ENCODE data around the gene NUPR1.

NUPR1 gene

GRCh38 chr16:28522792-28523191 lies 16.0 kb downstream of the NUPR1 start:
- no peak for DNase-seq (ENCODE audit: low read depth in 1 of 2, low spot score in 1 of 2)
- no peak overlapping the region for H3K4me3 ChIP-seq (replicated peaks; ENCODE audit: insufficient read depth, low read length)
- TF ChIP-seq CTCF (IDR thresholded peaks at IDR 0.05; ENCODE audit: insufficient read depth, low read length) (no peak), GABPA (IDR thresholded peaks at IDR 0.05; ENCODE audit: low read depth) (no peak), POLR2AphosphoS5 (IDR thresholded peaks at IDR 0.05; ENCODE audit: low read depth) (no peak), SPI1 (IDR thresholded peaks at IDR 0.05; ENCODE audit: borderline replicate concordance, low read depth) (no peak), REST (IDR thresholded peaks at IDR 0.05; ENCODE audit: insufficient replicate concordance, low read depth) (no peak)
- H3K27me3 ChIP-seq (ENCODE audit: insufficient read depth, poor library complexity, severe bottlenecking): no peaks in the 10 kb centered on the region
- no peak overlapping the region for H3K27ac ChIP-seq (replicated peaks)

GRCh38 chr16:28521436-28521835 lies 17.3 kb downstream of the NUPR1 start:
- TF ChIP-seq CTCF (IDR thresholded peaks at IDR 0.05; ENCODE audit: insufficient read depth, low read length): no peak
- no peak for TF ChIP-seq POLR2AphosphoS5 (IDR thresholded peaks at IDR 0.05; ENCODE audit: low read depth)
- TF ChIP-seq SPI1 (IDR thresholded peaks at IDR 0.05; ENCODE audit: borderline replicate concordance, low read depth): no peak
- no peak for TF ChIP-seq REST (IDR thresholded peaks at IDR 0.05; ENCODE audit: insufficient replicate concordance, low read depth)
- TF ChIP-seq GABPA (IDR thresholded peaks at IDR 0.05; ENCODE audit: low read depth): no peak
- Histone ChIP-seq H3K4me3 (replicated peaks; ENCODE audit: insufficient read depth, low read length) (no peak overlapping the region), H3K27me3 (ENCODE audit: insufficient read depth, poor library complexity, severe bottlenecking) (no peaks in the 10 kb centered on the region), H3K27ac (replicated peaks) (no peak overlapping the region)
- no peak for DNase-seq (ENCODE audit: low read depth in 1 of 2, low spot score in 1 of 2)

- Histone ChIP-seq H3K27ac (replicated peaks) (no peak overlapping the region), H3K27me3 (ENCODE audit: insufficient read depth, poor library complexity, severe bottlenecking) (no peaks in the 10 kb centered on the region), H3K4me3 (replicated peaks; ENCODE audit: insufficient read depth, low read length) (no peak overlapping the region)
- DNase-seq (ENCODE audit: low read depth in 1 of 2, low spot score in 1 of 2): no peak
- TF ChIP-seq REST (IDR thresholded peaks at IDR 0.05; ENCODE audit: insufficient replicate concordance, low read depth): no peak
- TF ChIP-seq SPI1 (IDR thresholded peaks at IDR 0.05; ENCODE audit: borderline replicate concordance, low read depth): no peak
These were observed 18.1 kb downstream of the NUPR1 start for GRCh38 chr16:28520672-28521071.

- no peak overlapping the region for H3K27ac ChIP-seq (replicated peaks)
- H3K4me3 ChIP-seq (replicated peaks; ENCODE audit: insufficient read depth, low read length): no peak overlapping the region
- TF ChIP-seq CTCF (IDR thresholded peaks at IDR 0.05; ENCODE audit: insufficient read depth, low read length) (no peak), GABPA (IDR thresholded peaks at IDR 0.05; ENCODE audit: low read depth) (no peak), POLR2AphosphoS5 (IDR thresholded peaks at IDR 0.05; ENCODE audit: low read depth) (no peak), SPI1 (IDR thresholded peaks at IDR 0.05; ENCODE audit: borderline replicate concordance, low read depth) (no peak), REST (IDR thresholded peaks at IDR 0.05; ENCODE audit: insufficient replicate concordance, low read depth) (no peak)
- no peak for DNase-seq (ENCODE audit: low read depth in 1 of 2, low spot score in 1 of 2)
- no peaks in the 10 kb centered on the region for H3K27me3 ChIP-seq (ENCODE audit: insufficient read depth, poor library complexity, severe bottlenecking)
These were observed 24.5 kb downstream of the NUPR1 start for GRCh38 chr16:28514246-28514645.

Measured in HL-60 (cell line).